ENCODE measurements around the gene ARPP21.

GRCh38 chr3:35598804-35599203 is 40.5 kb upstream of the ARPP21 start:
- no peak for TF ChIP-seq FOXK2 (IDR thresholded peaks at IDR 0.05)
- no peak for TF ChIP-seq PKNOX1 (IDR thresholded peaks at IDR 0.05)
